Colonic mucosa (tissue), 4 donors: ENCODE data around the gene CADPS2. TPM values are rescaled to one million over a fixed set of nuclear protein-coding genes. Genes with fewer than 3 reads are reported as not detected.
A peak's percentile ranks its signal among the peaks of the same experiment; 100 is the strongest.

Experiments used
- DNase-seq: peaks from one replicate; pipeline ENCODE4 v3.0.0-alpha.2; 2020
- H3K27ac ChIP-seq: fragments of 200-600 bp; one replicate; pipeline ENCODE4 v1.8.0; 2021
- H3K27me3 ChIP-seq: fragments of 200-600 bp; one replicate; pipeline ENCODE4 v1.8.0; 2021
- H3K36me3 ChIP-seq: fragments of 200-600 bp; one replicate; pipeline ENCODE4 v1.8.0; 2021
- H3K4me1 ChIP-seq: fragments of 200-600 bp; one replicate; pipeline ENCODE4 v1.8.0; 2021; ENCODE audit warnings: mild to moderate bottlenecking
- H3K4me3 ChIP-seq: fragments of 200-600 bp; one replicate; pipeline ENCODE4 v1.8.0; 2021
- H3K9ac ChIP-seq, 2 donors: one replicate each; pipeline ENCODE4 v1.7.0; 2013; ENCODE audit warnings: control low read depth in 2 of 2, low read depth in 2 of 2, low read length in 2 of 2
- H3K9me3 ChIP-seq: fragments of 200-600 bp; one replicate; pipeline ENCODE4 v1.8.0; 2021
- CTCF ChIP-seq: fragments of 200-600 bp; IDR thresholded peaks from one replicate; pipeline ENCODE4 v1.8.0; 2022; ENCODE audit warnings: antibody characterized with exemption, mild to moderate bottlenecking
- intact Hi-C: fragments of 100-400 bp; cut with DNase I; formaldehyde crosslinking; loops from one replicate; pipeline ENCODE4 v1.14.1; 2022
- total RNA-seq, 2 donors: library from RNA; stranded (reverse); fragmentation: NEBNext Ultra II Directional in 1 of 2; extraction: Animal tissue kit (Norgen Biotek cat#: 25700) in 1 of 2; gene quantifications; one replicate each; pipeline ENCODE4 v1.2.1, GENCODE V29; 2021
- donor health status: healthy.
- donor health status: DM: no; HTN: no; CAD: no.
- donor health status: DM: no; HTN: no; CAD: no.

Gene CADPS2
- total RNA-seq, 2 donors from 2014 or later: 13.6 to 15.2 TPM

DNA sequence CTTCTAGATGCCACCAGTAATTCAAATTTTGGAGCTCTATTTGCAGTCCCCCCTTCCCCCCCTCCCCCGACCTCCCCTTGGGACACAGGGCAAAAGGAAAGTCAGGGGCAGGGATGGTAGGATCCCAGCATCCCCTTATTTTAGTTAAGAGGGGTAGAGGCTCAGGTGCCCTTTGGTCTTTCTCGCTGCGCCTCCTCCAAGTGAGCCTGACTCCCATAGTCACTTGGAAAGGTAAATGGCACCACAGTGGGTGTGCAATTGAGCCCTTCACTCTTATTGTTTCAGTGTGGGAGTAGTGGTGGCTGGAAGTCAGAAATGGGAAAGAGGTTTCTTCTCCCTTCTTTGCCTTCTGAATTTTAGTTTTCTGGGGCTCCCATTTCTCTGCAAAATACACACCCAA lies 573.5 kb downstream of the CADPS2 start:
- peaks cover 11% of the 10 kb centered on the region for H3K4me1 ChIP-seq
- H3K27ac ChIP-seq: no peak overlapping the region
- intact Hi-C loops: no loop called here
- no peak for DNase-seq
- H3K4me3 ChIP-seq: no peak overlapping the region
- H3K27me3 ChIP-seq: peaks cover 95% of the 10 kb centered on the region
- no peaks in the 10 kb centered on the region for H3K9me3 ChIP-seq
- no peak for TF ChIP-seq CTCF
- H3K36me3 ChIP-seq: no peaks in the 10 kb centered on the region
- no peak overlapping the region for H3K9ac ChIP-seq

DNA sequence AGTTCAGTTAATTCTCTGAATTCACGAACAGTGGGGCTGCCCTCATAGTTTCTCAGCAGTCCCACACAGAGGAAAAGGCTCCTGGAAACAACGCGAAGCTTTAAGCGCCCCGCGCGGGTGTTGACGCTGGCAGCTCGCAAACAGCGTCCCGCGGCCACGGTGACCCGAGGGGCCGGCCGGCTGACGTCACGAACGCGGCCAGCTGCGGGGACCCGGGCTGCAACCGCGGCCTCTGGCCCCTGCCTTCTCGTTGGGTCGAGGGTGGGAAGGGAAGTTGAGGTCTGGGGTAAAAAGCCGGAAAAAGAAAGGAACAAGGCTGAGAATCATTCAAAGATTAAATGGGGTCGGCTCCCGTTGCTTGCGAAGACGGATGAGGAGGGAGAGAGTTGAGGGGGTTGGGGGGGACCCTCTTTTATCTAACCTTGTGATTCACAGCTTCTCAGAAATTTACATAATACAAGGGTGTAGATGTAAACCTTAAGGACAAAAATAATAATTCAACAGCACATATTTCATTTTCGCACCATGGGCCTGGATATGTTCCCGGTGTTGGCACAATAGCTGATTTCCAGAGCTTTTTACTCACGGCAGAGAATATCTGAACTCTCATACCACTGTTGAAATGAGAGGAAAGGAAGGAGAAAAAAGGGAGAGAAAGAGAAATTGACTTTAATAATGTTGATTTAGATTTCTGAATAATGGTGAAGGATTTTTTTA lies 574.4 kb downstream of the CADPS2 start:
- intact Hi-C loops: no loop called here
- DNase-seq: no peak
- Histone ChIP-seq H3K4me1 (peaks cover 7% of the 10 kb centered on the region), H3K36me3 (no peaks in the 10 kb centered on the region), H3K4me3 (no peak overlapping the region), H3K9ac (no peak overlapping the region), H3K9me3 (no peaks in the 10 kb centered on the region), H3K27me3 (peaks cover 99% of the 10 kb centered on the region), H3K27ac (no peak overlapping the region)
- TF ChIP-seq CTCF: no peak

- no peak for TF ChIP-seq CTCF
- intact Hi-C loops: no loop called here
- no peaks in the 10 kb centered on the region for H3K9me3 ChIP-seq
- H3K27me3 ChIP-seq: peaks cover 99% of the 10 kb centered on the region
- no peak overlapping the region for H3K9ac ChIP-seq
- DNase-seq: no peak
- H3K4me1 ChIP-seq: peaks cover 4% of the 10 kb centered on the region
- H3K27ac ChIP-seq: no peak overlapping the region
- H3K4me3 ChIP-seq: no peak overlapping the region
- no peaks in the 10 kb centered on the region for H3K36me3 ChIP-seq
Measured at GRCh38 chr7:122311050-122311700, 575.1 kb downstream of the CADPS2 start.

DNA sequence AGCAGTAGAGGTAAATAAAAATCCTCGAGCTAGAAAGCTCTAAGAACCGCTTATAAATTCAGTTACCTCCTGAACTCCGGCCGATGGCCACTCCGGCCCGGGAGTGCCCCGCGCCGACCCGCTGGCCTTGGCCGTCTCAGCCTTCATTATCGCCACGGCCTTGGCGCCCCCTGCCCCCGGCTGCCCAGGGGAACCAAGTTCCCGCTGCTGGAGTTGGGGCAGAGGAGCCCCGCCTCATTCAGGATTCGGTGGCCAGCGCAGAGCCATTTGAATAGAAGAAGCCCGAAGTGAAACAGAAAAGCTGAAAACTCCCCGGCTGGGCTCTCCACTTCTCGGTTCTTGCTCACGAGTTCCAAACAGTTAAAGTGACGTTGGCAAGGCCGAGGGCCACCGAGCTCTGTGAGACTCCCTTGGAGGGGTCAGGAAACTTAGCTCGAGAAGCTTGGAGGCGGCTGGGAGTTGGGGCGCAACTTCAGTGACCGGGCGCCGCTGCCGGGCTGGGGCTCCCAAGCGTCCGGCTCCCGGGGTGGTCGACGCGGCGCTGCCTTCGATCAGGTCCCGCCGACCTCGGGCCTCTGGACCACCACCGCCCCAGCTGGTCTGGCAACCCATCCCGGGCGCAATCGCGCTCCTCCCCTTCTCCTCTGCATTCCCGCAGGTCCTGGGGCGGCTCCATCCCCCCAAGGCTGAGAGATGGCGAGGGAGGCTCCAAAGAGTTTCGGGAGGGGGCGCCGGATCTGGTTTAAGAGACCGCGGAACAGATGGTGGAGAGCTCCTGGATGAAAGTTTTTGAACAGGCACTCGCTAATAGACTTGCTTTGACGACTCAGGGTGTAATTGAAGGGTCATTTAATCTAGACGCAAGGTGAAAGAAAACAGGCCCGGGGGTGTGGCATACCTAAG lies 575.9 kb downstream of the CADPS2 start:
- DNase-seq: no peak
- intact Hi-C loops: no loop called here

More for the DNA sequence above, 575.9 kb downstream of the CADPS2 start:
- peaks cover 8% of the 10 kb centered on the region for H3K4me1 ChIP-seq
- no peaks in the 10 kb centered on the region for H3K36me3 ChIP-seq
- no peaks in the 10 kb centered on the region for H3K9me3 ChIP-seq
- peak overlapping the region; percentile 6 for H3K4me3 ChIP-seq
- TF ChIP-seq CTCF: no peak
- H3K27me3 ChIP-seq: peaks cover 99% of the 10 kb centered on the region
- no peak overlapping the region for H3K9ac ChIP-seq
- H3K27ac ChIP-seq: no peak overlapping the region
